ENCODE measurements around the gene TNFRSF8. TPM values are rescaled to one million over a fixed set of nuclear protein-coding genes. Genes with fewer than 3 reads are reported as not detected.

The TNFRSF8 gene
- total RNA-seq, 1 experiment from 2014 or later = 2.9 TPM

- H3K9ac ChIP-seq (ENCODE audit: extremely low read depth, insufficient read length, low read length) = no peak overlapping the region
- no peak overlapping the region for H2BK12ac ChIP-seq (ENCODE audit: insufficient read length, low read depth, low read length)
- H2AK5ac ChIP-seq (ENCODE audit: insufficient read length, low read length) = no peak overlapping the region
- Mint-ChIP-seq H3K36me3 (ENCODE audit: insufficient read depth in 1 of 3, low read depth in 3 of 3) (no peaks in the 10 kb centered on the region; a peak in 1 of 7 replicates), H3K4me3 (no peak overlapping the region), H3K27ac (no peak overlapping the region), H3K9me3 (no peaks in the 10 kb centered on the region), H3K27me3 (ENCODE audit: low read depth) (peaks cover 22% of the 10 kb centered on the region), H3K4me1 (peaks cover 17 to 22% of the 10 kb centered on the region in 2 experiments)
- H4K20me1 ChIP-seq (ENCODE audit: control insufficient read depth, insufficient read depth, insufficient read length) = no peaks in the 10 kb centered on the region
- H2BK15ac ChIP-seq (ENCODE audit: low read depth, low read length) = no peak overlapping the region
- H3K27ac ChIP-seq (ENCODE audit: insufficient read length, low read depth, low read length) = no peak overlapping the region
- H3K9me3 ChIP-seq (ENCODE audit: control insufficient read depth, low read depth, low read length) = no peaks in the 10 kb centered on the region
- H3T11ph ChIP-seq (ENCODE audit: low read length) = no peak overlapping the region
- no peaks in the 10 kb centered on the region; the same call in 1 of the 2 replicates for H3K27me3 ChIP-seq (ENCODE audit: insufficient read depth, low read length)
- TF ChIP-seq CTCF (conservative IDR thresholded peaks at IDR 0.05) = no peak
- H2BK120ac ChIP-seq (ENCODE audit: low read depth, low read length, poor library complexity, severe bottlenecking) = no peak overlapping the region
- no peak overlapping the region for H4K8ac ChIP-seq (replicated peaks; ENCODE audit: insufficient read length, low read depth, low read length)
- no peak overlapping the region for H3K4ac ChIP-seq (ENCODE audit: low read depth, low read length)
- H3K18ac ChIP-seq (ENCODE audit: insufficient read length, low read depth, low read length) = no peak overlapping the region
- peaks cover 8% of the 10 kb centered on the region; the same call in 1 of the 2 replicates for H3K4me1 ChIP-seq (ENCODE audit: insufficient read depth, low read length)
- no CpG with 5 or more reads among the region's 2 CpGs for WGBS (ENCODE audit: extremely low coverage, insufficient read length, low lambda C conversion rate)
- H3K4me2 ChIP-seq (ENCODE audit: insufficient read depth, insufficient read length, low read length) = no peak overlapping the region
- no peak overlapping the region for H2AFZ ChIP-seq (ENCODE audit: low read length)
- no peak overlapping the region for H3K23ac ChIP-seq (ENCODE audit: insufficient read length, low read depth, low read length)
- DNase-seq = no peak
- no peaks in the 10 kb centered on the region for H3K23me2 ChIP-seq (ENCODE audit: insufficient read length, low read depth, low read length, poor library complexity, severe bottlenecking)
- H3K79me1 ChIP-seq (ENCODE audit: insufficient read depth, low read depth, low read length, poor library complexity, severe bottlenecking) = no peaks in the 10 kb centered on the region
- no peak overlapping the region for H2BK20ac ChIP-seq (ENCODE audit: low read depth, low read length, poor library complexity, severe bottlenecking)
- H3K56ac ChIP-seq (ENCODE audit: insufficient read length, low read depth, low read length) = no peak overlapping the region
- H4K5ac ChIP-seq (ENCODE audit: insufficient read length, low read depth, low read length) = no peak overlapping the region
- no peak overlapping the region for H4K91ac ChIP-seq (ENCODE audit: insufficient read length, low read depth, low read length)
- no peaks in the 10 kb centered on the region for H3K79me2 ChIP-seq (ENCODE audit: insufficient read depth, low read length)
- no peak overlapping the region for H3K14ac ChIP-seq (ENCODE audit: insufficient read depth, low read length)
- no peak overlapping the region for H2BK5ac ChIP-seq (ENCODE audit: insufficient read length, low read length)
Measured at GRCh38 chr1:12161324-12161661, 98.2 kb downstream of the TNFRSF8 start.
